Neural crest cell (in vitro differentiated cells): ENCODE results near the gene PNPLA6. TPM values are rescaled to one million over a fixed set of nuclear protein-coding genes. Genes with fewer than 3 reads are reported as not detected.
A peak's percentile ranks its signal among the peaks of the same experiment; 100 is the strongest.

Experiments used
- DNase-seq: peaks from one replicate; pipeline ENCODE4 v3.0.0; 2021; ENCODE audit warnings: low read depth, mixed read lengths, low spot score
- H3K27ac Mint-ChIP-seq: one replicate; pipeline ENCODE4 v1.8.0; 2021; ENCODE audit warnings: mild to moderate bottlenecking, mixed read lengths; ENCODE audit not compliant: unreplicated experiment
- H3K27me3 Mint-ChIP-seq: 2 replicates; pipeline ENCODE4 v1.8.0; 2021; ENCODE audit warnings: low read depth, mild to moderate bottlenecking, mixed read lengths
- H3K36me3 Mint-ChIP-seq: 2 replicates; pipeline ENCODE4 v1.8.0; 2021; ENCODE audit warnings: low read depth, mild to moderate bottlenecking, mixed read lengths
- H3K4me1 Mint-ChIP-seq: 2 replicates; pipeline ENCODE4 v1.8.0; 2021; ENCODE audit warnings: mixed read lengths
- H3K4me3 Mint-ChIP-seq: one replicate; pipeline ENCODE4 v1.8.0; 2021; ENCODE audit warnings: mild to moderate bottlenecking, mixed read lengths
- H3K9me3 Mint-ChIP-seq: 2 replicates; pipeline ENCODE4 v1.8.0; 2021; ENCODE audit warnings: mixed read lengths
- total RNA-seq: library from RNA; stranded (reverse); gene quantifications from 2 replicates; pipeline ENCODE4 v1.2.1, GENCODE V29; 2021
- TF ChIP-seq, protein P1 (sequence below): fragments of 200-600 bp; sonication (generic); conservative IDR thresholded peaks from 2 replicates; pipeline ENCODE4 v1.5.0; 2021; ENCODE audit warnings: antibody characterized with exemption, mild to moderate bottlenecking

Gene PNPLA6
- total RNA-seq, 1 donor from 2014 or later = 72.1 TPM

DNA sequence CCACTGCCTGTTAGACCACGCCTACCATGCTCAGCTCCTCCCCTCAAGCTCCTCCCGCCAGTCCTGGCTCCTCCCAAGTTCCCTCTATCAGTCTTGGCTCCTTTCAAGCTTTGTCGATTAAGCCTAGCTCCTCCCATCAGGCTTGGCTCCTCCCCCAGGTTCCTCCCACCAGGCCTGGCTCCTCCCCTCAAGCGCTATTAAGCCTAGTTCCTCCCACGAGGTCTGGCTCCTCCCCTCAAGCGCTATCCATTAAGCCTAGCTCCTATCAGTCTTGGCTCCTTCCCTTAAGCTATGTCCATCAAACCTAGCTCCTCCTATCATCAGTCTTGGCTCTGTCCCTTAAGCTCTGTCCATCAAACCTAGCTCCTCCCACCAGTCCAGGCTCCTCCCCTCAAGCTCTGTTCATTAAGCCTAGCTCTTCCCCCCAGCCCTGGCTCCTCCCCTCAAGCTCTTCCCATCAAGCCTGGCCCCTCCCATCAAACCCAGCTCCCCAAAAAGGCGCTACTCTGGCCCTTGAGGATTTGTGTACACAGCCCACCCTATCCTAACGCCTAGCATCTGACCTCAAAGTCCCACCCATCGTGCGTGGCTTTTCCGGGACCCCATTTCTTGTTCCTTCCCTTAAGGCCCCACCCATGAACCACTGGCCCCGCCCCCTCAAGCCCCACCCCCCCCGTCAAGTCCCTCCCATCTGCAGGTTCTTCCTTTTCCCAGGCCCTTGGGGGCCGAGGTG lies 70.1 kb downstream of the PNPLA6 start:
- Mint-ChIP-seq H3K27me3 (peaks cover 18% of the 10 kb centered on the region), H3K4me3 (no peak overlapping the region), H3K27ac (peak overlapping the region; percentile 19), H3K36me3 (no peaks in the 10 kb centered on the region), H3K4me1 (no peaks in the 10 kb centered on the region), H3K9me3 (no peaks in the 10 kb centered on the region)
- TF ChIP-seq, protein P1, sequence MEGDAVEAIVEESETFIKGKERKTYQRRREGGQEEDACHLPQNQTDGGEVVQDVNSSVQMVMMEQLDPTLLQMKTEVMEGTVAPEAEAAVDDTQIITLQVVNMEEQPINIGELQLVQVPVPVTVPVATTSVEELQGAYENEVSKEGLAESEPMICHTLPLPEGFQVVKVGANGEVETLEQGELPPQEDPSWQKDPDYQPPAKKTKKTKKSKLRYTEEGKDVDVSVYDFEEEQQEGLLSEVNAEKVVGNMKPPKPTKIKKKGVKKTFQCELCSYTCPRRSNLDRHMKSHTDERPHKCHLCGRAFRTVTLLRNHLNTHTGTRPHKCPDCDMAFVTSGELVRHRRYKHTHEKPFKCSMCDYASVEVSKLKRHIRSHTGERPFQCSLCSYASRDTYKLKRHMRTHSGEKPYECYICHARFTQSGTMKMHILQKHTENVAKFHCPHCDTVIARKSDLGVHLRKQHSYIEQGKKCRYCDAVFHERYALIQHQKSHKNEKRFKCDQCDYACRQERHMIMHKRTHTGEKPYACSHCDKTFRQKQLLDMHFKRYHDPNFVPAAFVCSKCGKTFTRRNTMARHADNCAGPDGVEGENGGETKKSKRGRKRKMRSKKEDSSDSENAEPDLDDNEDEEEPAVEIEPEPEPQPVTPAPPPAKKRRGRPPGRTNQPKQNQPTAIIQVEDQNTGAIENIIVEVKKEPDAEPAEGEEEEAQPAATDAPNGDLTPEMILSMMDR = no peak
- DNase-seq = no peak

GRCh38 chr19:7606289-7606688 lies 70.8 kb downstream of the PNPLA6 start:
- no peak overlapping the region for H3K4me3 Mint-ChIP-seq
- H3K4me1 Mint-ChIP-seq = no peaks in the 10 kb centered on the region
- no peak for DNase-seq
- no peaks in the 10 kb centered on the region for H3K9me3 Mint-ChIP-seq
- TF ChIP-seq, protein P1 = no peak
- H3K27ac Mint-ChIP-seq = no peak overlapping the region
- no peaks in the 10 kb centered on the region for H3K36me3 Mint-ChIP-seq
- H3K27me3 Mint-ChIP-seq = peaks cover 18% of the 10 kb centered on the region

DNA sequence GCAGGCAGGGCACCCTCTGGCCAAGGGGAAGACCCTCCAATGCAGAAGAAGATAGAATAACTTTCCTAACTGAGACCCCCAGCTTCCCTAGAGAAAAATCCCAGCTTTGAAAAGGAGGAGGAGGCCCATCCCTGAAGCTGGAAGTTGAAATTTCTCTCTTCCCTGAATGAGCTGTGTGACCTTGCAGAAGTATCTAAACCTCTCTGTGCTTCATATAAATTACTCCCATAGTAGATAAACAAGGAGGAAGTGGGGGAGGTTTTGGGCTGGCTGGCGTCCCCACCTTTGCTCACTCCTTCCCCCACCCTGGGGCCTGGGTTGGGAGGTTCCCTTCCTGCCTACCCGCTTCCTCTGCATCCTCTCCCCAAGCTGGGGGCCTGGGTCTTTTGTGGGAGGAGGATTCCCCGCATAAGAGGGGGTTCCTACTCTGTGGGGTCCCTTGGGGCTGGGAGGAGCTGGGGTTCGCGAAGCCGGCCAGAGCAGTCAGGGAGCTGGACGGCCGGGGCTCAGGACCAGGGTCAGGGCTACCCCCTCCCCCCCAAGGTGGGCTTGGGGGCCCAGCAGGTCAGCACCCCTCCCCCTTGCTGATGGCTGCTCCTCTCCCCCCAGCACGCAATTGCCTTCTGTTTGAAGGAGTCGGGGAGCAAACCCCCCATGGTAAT lies 71.8 kb downstream of the PNPLA6 start:
- no peak overlapping the region for H3K4me3 Mint-ChIP-seq
- TF ChIP-seq, protein P1 = no peak

GRCh38 chr19:7607874-7608560 lies 72.5 kb downstream of the PNPLA6 start:
- Mint-ChIP-seq H3K4me3 (no peak overlapping the region), H3K36me3 (no peaks in the 10 kb centered on the region), H3K27me3 (peaks cover 10% of the 10 kb centered on the region), H3K4me1 (no peaks in the 10 kb centered on the region), H3K9me3 (no peaks in the 10 kb centered on the region), H3K27ac (no peak overlapping the region)
- TF ChIP-seq, protein P1 = no peak
- DNase-seq = no peak

More for the DNA sequence above, 71.8 kb downstream of the PNPLA6 start:
- DNase-seq = no peak
- peaks cover 13% of the 10 kb centered on the region for H3K27me3 Mint-ChIP-seq
- no peaks in the 10 kb centered on the region for H3K36me3 Mint-ChIP-seq
- no peaks in the 10 kb centered on the region for H3K9me3 Mint-ChIP-seq
- H3K4me1 Mint-ChIP-seq = no peaks in the 10 kb centered on the region
- H3K27ac Mint-ChIP-seq = no peak overlapping the region

DNA sequence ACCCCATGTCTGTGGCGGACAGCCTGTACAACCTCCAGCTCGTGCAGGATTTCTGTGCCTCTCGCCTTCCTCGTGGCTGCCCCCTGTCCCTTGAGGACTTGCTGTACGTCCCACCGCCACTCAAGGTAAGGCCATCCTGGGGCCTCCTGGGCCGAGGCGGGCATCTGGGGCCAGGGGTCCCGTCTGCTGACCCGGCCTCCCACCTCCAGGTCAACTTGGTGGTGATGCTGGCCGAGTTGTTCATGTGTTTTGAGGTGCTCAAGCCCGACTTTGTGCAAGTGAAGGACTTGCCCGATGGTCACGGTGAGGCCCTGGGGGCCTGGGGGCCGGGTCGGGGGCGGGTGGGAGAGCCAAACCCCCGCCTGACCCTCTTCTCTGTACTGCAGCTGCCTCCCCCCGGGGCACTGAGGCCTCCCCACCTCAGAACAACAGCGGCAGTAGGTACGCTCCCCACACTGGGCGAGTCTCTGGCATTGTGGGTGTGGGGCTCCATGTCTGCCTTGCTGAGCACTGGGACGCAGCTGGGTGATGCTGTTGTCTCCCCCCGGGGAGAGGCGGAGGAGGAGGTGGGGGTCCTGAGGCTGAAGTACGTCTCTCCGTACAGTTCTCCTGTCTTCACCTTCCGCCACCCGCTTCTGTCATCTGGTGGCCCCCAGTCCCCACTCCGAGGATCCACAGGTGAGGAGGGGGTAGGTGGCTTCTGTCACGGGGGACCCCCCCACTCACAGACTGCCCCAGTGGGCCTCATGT lies 75.1 kb downstream of the PNPLA6 start:
- Mint-ChIP-seq H3K4me3 (no peak overlapping the region), H3K27me3 (peaks cover 1% of the 10 kb centered on the region), H3K27ac (no peak overlapping the region), H3K4me1 (no peaks in the 10 kb centered on the region), H3K9me3 (no peaks in the 10 kb centered on the region), H3K36me3 (no peaks in the 10 kb centered on the region)
- TF ChIP-seq, protein P1 = no peak
- no peak for DNase-seq
